ACHN (cell line): ENCODE results near the gene GLIS1.

Experiments
- DNase-seq: peaks from one replicate; pipeline ENCODE4 v3.0.0-alpha.2; 2015
- in situ Hi-C: cut with HindIII; loops from 2 replicates; pipeline ENCODE4 v1.10.0; 2017; ENCODE audit warnings: low sequenced_read_pairs, low pct_ligation_motif_present, low pct_unique_long_range_greater_than_20kb

Gene GLIS1

GRCh38 chr1:53616927-53617326, 122.0 kb downstream of the GLIS1 start:
- DNase-seq, result no peak
- in situ Hi-C loops, result no loop called here

DNA sequence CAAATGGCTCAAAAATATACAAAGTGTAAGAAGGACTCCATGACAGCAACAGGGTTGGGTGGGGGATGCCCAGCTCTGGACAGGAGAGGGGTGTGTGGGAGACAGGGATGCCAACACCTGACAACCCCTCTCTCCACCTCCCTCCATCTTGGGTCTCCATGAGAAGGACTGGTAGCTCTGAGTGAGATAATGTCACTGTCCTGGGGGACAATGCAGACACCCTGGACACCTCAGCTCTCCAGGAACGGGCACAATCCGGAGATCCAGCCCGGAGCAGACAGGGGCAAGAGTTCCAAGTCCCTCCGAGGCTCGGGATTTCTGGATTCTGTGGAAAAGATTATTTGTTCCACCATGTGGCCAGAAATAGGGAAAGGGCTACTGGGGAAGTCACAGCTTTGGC, 122.5 kb downstream of the GLIS1 start:
- no peak for DNase-seq
- in situ Hi-C loops, result no loop called here

DNA sequence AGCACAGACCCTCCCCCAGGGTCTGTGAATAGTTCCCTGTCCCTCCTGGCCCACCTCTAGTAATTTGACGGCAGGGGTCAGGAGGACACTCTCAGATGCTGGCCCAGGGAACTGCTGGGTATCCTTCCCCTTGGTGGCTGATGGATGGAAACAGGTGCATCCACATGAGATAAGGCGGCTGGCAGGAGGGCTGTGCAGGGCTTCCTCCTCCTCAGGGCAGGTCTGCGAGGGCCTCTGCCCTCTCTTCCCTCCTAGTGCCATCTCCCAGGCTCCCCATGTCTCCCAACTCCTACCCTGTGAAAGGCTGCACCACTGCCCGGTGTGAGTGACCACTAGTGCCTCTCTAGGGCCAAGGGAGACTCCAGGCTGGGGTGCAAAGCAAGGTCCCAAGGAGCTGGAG, 123.9 kb downstream of the GLIS1 start:
- in situ Hi-C loops, result no loop called here
- no peak for DNase-seq

GRCh38 chr1:53614231-53615021, 124.5 kb downstream of the GLIS1 start:
- no peak for DNase-seq

DNA sequence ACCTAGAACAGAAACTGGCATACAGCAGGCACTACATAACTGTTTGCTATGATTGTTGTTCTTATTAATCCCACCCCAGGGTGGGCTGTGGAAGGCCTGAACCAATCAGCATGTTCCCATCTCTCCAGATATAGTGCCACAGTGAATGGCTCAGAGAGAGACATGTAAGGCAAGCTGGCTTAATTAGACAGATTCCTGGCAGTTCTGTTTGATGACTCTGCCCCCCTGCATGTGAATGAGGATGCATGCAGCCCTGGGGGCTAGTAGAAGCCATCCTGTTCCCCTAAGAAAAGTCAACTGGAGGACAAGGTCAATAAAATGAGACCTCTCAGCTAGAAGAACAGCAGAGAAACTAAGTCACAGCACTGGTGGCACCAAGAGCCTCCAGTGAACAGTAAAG, 130.3 kb downstream of the GLIS1 start:
- in situ Hi-C loops, result no loop called here
- no peak for DNase-seq

More at GRCh38 chr1:53614231-53615021, 124.5 kb downstream of the GLIS1 start:
- in situ Hi-C loops, result no loop called here

- in situ Hi-C loops, result no loop called here
- no peak for DNase-seq
Measured at GRCh38 chr1:53608071-53608470, 130.9 kb downstream of the GLIS1 start.

DNA sequence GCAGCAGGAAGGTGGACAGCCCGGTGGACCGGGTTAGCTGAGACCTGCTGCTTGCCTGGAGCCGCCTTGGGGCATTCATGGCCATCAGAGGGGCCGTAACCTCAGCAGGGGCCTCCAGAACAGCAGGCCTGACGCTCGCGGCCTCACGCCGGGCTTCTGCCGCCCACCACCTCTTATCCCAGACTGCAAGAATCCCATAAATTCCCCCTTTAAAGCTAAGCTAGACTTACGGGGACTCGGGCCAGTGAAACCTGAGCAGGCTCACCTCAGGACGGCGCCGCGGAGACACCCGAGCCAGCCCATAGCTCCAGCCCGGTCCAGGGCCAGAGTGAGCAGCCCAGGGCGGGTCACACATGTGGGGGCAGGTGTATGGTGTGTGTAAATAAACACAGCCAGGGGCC, 132.3 kb downstream of the GLIS1 start:
- in situ Hi-C loops, result no loop called here
- no peak for DNase-seq

DNA sequence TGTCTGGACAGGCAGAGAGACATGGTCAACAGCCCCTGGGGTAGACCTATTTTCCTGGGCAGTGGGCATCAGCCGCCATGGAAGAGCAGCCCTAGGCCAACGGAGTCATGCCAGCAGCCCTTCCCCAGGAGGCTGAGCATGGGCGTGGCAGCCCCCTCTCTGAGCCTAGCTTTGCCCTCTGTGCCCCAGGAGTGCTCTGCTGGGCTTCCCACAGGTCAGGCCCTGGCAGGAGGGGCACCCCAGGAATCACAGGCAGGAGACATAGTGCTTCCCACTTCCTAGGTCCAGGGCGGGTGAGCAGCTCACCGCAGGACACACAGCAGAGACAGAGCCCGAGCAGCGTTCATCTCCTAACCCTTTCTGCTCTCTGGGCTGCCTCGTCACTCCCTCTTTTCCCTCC, 132.8 kb downstream of the GLIS1 start:
- no peak for DNase-seq
- in situ Hi-C loops, result no loop called here

DNA sequence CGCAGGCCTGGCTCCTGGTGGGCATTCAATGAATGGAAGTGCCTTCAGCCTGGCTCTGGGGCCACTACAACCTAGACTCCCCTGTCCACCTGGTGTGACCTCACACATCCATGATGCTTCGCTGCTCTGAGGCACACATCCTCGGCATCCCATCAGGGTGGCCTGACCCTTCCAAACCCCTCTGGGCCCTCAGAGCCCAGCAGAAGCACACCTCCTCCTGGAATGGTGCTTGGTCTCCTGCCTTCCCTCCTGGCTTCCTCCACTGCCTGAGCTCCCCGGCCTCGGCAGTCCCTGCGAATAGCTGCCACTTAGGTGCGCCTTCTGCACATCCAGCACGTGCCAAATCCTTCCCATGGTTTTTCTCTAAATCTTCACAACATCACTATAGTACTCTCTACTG, 133.8 kb downstream of the GLIS1 start:
- DNase-seq, result no peak
- in situ Hi-C loops, result no loop called here

DNA sequence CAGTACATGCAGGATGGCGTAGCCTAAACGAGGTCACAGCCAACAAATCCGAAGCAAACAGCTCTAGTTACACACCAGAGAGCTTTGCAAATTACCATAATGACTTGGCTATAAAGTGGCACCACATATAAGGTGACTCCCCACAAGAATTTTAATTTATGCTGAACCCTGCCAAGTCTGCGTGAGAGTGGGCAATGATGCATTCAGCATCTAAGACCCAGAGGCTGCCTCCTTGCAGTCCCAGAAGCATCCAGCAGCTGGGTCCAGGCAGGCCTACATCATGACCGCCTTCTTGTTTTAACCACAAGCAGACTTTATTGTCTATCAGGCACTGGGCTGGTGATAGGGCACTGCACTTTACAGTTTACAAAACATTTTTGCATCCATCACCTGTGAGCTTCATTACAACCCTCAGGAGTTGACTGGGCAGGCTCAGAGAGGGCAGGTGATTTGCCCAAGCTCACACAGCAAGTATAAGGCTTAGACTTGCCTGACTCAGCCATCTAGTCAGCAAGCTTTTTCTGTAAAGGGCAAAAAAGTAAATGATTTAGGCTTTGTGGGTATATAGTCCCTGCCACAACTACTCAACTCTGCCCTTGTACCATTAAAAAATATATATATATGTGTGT, 134.6 kb downstream of the GLIS1 start:
- in situ Hi-C loops, result no loop called here
- DNase-seq, result no peak

DNA sequence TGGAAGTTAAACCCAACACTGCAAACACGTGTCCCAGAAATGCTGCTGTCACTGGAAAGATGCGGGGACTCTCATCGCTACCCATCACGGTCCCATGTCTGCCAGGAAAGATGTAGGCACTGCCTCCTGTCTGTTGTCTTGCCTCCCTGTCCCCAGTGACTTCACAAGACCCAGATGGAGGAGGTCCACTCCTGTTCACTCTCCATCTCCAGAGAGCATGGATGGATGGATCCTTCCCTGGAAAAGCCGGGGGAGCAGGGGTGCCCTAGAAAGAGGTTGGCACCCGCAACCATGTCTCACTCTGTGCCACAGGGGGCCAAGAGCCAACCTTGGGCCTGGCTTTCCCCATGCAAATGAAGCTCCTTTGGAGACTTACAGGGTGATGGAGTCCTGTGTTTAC, 135.5 kb downstream of the GLIS1 start:
- in situ Hi-C loops, result no loop called here
- DNase-seq, result no peak

GRCh38 chr1:53601867-53602775, 136.8 kb downstream of the GLIS1 start:
- DNase-seq, result no peak
- in situ Hi-C loops, result no loop called here

DNA sequence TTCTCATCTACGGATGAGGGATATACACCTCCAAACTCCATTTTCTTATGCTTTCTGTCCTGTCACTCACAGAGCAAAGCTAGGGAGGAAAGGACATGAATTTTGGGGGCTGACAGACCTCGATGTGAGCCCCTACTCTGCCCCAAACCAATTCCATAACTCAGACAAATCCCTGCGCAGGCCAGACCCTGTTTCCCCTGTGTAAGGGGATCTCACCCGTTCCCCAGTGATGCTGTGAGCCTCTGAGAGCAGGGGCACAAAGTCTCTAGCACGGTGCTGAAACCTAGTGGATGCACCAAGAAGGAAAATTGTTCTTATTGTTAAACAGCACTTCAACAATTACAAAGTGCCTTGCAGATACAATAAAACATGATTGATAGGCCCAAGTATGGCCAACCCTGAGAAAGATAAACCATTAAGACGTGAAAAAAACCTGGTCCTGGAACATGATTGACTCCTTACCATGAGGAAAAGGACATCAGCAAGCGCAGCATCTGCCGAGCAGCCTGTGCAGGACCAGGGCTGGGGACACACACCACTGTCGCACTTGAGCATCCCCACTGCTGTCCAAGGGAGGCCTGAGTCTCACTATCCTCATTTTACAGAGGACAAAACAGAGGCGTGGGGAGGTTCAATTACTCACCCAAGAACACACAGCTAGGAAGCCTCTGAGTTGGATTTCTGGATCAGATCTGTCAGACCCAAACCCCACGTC, 137.8 kb downstream of the GLIS1 start:
- in situ Hi-C loops, result no loop called here

DNA sequence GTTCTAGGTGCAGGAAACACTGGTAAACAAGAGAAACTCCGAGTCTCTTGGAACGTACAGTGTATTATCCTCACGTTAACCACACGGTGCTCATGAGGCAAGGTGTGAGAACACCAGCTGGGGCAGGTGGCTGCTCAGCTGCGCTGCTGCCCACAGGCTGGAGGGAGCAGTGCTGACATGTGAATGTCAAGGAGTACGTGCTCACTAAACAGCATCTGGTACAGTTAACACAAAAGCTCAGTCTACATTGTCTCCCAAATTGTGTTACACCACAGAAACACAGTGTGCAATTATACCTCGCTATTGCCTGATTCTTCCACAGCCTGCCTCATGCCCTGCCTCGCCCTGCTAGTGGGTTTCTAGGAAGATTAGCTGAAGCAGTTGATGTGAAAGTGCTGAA, 138.4 kb downstream of the GLIS1 start:
- DNase-seq, result no peak
- in situ Hi-C loops, result no loop called here

More for the DNA sequence above, 137.8 kb downstream of the GLIS1 start:
- no peak for DNase-seq

DNA sequence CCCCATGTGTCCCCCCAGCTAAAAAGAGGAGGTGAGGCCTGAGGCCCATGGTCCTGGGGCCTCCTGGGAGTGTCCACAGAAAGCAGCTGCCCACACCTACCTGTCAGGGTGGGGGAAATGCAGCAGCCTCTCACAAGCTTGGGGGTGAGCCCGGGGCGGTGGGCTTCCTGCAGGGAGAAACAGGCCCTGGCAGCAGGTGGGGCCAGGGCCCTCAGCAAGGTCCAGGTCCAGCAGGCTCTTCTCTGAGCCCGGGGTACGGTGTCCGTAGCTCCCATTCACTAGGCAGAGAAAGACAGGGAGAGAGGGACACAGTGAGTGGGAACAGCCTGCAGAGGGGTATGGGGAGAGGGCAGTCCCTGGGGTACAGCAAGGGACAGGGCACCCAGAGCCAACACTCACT, 139.0 kb downstream of the GLIS1 start:
- in situ Hi-C loops, result no loop called here
- DNase-seq, result no peak

- in situ Hi-C loops, result no loop called here
Measured at GRCh38 chr1:53599481-53599880, 139.5 kb downstream of the GLIS1 start.

GRCh38 chr1:53598966-53599365, 140.0 kb downstream of the GLIS1 start:
- no peak for DNase-seq
- in situ Hi-C loops, result no loop called here

More at GRCh38 chr1:53599481-53599880, 139.5 kb downstream of the GLIS1 start:
- no peak for DNase-seq

DNA sequence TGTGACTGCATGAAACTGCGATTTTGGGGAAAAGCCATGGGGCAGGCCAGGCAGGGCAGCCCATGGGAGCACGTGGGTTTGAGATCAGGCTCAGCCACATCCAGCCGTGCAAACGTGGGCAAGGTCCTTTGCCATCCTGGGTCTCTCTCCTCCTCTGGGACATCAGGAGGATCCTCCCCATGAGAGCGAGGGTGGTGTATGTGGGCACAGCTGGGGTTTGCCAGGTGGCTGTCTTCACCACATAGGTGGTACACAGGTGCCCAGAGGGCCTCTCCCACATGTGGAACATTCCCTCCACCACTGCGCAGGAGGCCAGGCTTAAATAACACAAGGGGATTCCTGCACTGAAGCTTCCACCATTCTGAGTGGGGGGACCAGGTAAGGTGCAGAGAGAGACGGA, 143.1 kb downstream of the GLIS1 start:
- in situ Hi-C loops, result no loop called here
- no peak for DNase-seq
